Right lobe of liver (tissue), 6 donors: Measurements from ENCODE around the gene BBLN. TPM values are rescaled to one million over a fixed set of nuclear protein-coding genes. Genes with fewer than 3 reads are reported as not detected.
"Not testable (repeated sequence)": the region's sequence is repeated elsewhere in the genome, so short reads cannot be mapped to it uniquely, and the experiment has no call there.

Experiments used
- ATAC-seq, 4 donors: fragments of 200-7000 bp; cut with Tn5 transposase; one replicate each; pipeline ENCODE4 v1.9.1; 2020; ENCODE audit warnings: mild to moderate bottlenecking in 4 of 4, moderate library complexity in 4 of 4
- DNase-seq, 3 donors: peaks; one replicate each; pipeline ENCODE4 v3.0.0-alpha.2; 2020
- H3K27ac ChIP-seq, 3 donors: fragments of 200-600 bp; one replicate each; pipeline ENCODE4 v1.8.0; 2022
- H3K27me3 ChIP-seq, 2 donors: fragments of 200-600 bp; one replicate each; pipeline ENCODE4 v1.8.0; 2022
- H3K36me3 ChIP-seq, 4 donors: fragments of 200-600 bp; sonication (generic) in 1 of 4; one replicate each; pipeline versions ENCODE4 v1.5.1 to v1.8.0; 2017 to 2022; ENCODE audit warnings: control low read depth in 1 of 4
- H3K4me1 ChIP-seq, 4 donors: fragments of 200-600 bp; sonication (generic) in 1 of 4; one replicate each; pipeline versions ENCODE4 v1.5.1 to v1.8.0; 2017 to 2022; ENCODE audit warnings: control low read depth in 1 of 4
- H3K4me3 ChIP-seq, 3 donors: fragments of 200-600 bp; one replicate each; pipeline ENCODE4 v1.8.0; 2022
- H3K9me3 ChIP-seq, 4 donors: fragments of 200-600 bp; sonication (generic) in 1 of 4; one replicate each; pipeline versions ENCODE4 v1.5.1 to v1.8.0; 2017 to 2022; ENCODE audit warnings: control low read depth in 1 of 4
- POLR2A ChIP-seq: fragments of 450-650 bp; IDR thresholded peaks from one replicate; pipeline ENCODE4 v1.6.1; 2017; ENCODE audit warnings: antibody characterized with exemption, mild to moderate bottlenecking
- WGBS: methylation state at CpG from one replicate; pipeline ENCODE4 v1.1.6; 2018; ENCODE audit warnings: low coverage, low lambda C conversion rate; ENCODE audit not compliant: insufficient coverage; ENCODE audit errors: missing lambda C conversion rate; 5-methylcytosine and 5-hydroxymethylcytosine counted together
- intact Hi-C, 2 donors: fragments of 100-400 bp; cut with DNase I; formaldehyde crosslinking; loops; one replicate each; pipeline versions ENCODE4 v1.11.2 to v1.14.1; 2022
- long read RNA-seq: library from polyadenylated mRNA; unstranded; transcript quantifications from one replicate; pipeline ENCODE4 v2.0.0, GENCODE V29; 2019
- total RNA-seq, 6 experiments: library from RNA; depleted of rRNA in 2 of 6; stranded (reverse); fragments of >200 nt in 2 of 6; fragmentation: NEBNext Ultra II Directional in 3 of 6; extraction: Animal tissue kit (Norgen Biotek cat#: 25700) in 3 of 6; gene quantifications; one replicate each; pipeline versions ENCODE4 v1.1.0 to v1.2.4, GENCODE V29; 2016 to 2023
- TF ChIP-seq, protein P1 (sequence below), 4 donors: fragments of 200-600 bp in 3 of 4; fragments of 450-650 bp in 1 of 4; IDR thresholded peaks; one replicate each; pipeline versions ENCODE4 v1.5.1 to v1.8.0; 2016 to 2022; ENCODE audit warnings: antibody characterized with exemption in 4 of 4, mild to moderate bottlenecking in 2 of 4
- donor health status: DM: no; HTN: yes; CAD: no.
- donor health status: DM: no; HTN: no; CAD: no.
- donor health status: DM: no; HTN: no; CAD: no.
- donor health status: DM: no; HTN: yes; CAD: no.
- donor health status: DM: no; HTN: yes; CAD: no.

BBLN gene, protein sequence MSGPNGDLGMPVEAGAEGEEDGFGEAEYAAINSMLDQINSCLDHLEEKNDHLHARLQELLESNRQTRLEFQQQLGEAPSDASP
- 100 to 1,000 TPM in 2 of 6 experiments, 10 to 100 TPM in 4; 13.5 to 192 (median 17.7) TPM for total RNA-seq
- long read RNA-seq, transcript C9orf16-201 (2 exons, 713 nt) = major isoform, 25 of 26 reads
- long read RNA-seq, partial matches to known transcripts = 1 of 26 reads
- long read RNA-seq, other reads (novel, unspliced or antisense) = 0 of 26 reads

DNA sequence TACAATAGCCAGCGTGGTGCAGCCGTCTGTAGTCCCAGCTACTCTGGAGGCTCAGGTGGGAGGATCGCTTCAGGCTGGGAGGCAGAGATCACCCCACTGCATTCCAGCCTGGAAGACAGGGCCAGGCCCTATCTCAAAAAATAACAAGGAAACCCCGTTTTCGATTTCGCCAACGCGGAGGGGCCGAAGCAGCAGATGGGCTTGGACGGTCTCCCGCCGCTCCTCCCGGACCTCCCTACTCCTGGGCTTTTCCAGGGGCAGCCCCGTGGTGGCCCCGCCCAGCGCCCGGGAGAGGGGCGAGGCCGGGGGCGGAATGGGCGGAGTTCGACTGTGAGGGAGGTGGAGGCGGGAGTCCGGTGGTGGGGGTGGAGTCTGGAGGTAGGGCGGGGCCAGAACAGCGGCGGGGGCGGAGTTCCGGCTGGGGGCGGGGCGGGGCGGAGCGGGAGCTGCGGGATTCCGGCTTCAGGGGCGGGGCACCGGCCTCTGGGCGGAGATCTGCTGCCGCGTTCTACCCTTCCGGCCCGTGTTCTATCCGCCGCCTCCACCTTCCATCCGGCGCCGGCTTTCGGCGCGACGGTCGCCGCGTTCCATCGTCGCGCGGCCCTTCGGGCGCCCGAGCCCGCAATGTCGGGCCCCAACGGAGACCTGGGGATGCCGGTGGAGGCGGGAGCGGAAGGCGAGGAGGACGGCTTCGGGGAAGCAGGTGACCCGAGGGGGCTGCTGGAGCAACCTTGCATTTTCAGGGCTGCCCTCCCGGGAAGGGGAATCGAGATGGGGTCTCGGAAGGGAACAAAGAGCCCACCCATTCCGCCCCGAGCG is at the start of gene BBLN:
BBLN (plus strand) TSS at position 482 of the 819 bp plus-strand sequence; CDS start at position 625, 143 bp downstream.
- Histone ChIP-seq H3K27ac (peak within 1 kb of the TSS in 1 of 3 donors; percentile 33), H3K9me3 (no peaks in the 10 kb centered on the region), H3K4me1 (peaks cover 0 to 5% (median 0%) of the 10 kb centered on the region in 4 donors), H3K27me3 (no peaks in the 10 kb centered on the region), H3K4me3 (peak within 1 kb of the TSS; percentile 67 to 80 (median 67)), H3K36me3 (no peaks in the 10 kb centered on the region)
- 0% methylated on average over 20 of the region's 77 CpGs for WGBS
- intact Hi-C loops = no loop called here
- ATAC-seq = peak; percentile 94 to 98 (median 96)
- peak; percentile 97 to 98 (median 98) for DNase-seq
- TF ChIP-seq, protein P1, sequence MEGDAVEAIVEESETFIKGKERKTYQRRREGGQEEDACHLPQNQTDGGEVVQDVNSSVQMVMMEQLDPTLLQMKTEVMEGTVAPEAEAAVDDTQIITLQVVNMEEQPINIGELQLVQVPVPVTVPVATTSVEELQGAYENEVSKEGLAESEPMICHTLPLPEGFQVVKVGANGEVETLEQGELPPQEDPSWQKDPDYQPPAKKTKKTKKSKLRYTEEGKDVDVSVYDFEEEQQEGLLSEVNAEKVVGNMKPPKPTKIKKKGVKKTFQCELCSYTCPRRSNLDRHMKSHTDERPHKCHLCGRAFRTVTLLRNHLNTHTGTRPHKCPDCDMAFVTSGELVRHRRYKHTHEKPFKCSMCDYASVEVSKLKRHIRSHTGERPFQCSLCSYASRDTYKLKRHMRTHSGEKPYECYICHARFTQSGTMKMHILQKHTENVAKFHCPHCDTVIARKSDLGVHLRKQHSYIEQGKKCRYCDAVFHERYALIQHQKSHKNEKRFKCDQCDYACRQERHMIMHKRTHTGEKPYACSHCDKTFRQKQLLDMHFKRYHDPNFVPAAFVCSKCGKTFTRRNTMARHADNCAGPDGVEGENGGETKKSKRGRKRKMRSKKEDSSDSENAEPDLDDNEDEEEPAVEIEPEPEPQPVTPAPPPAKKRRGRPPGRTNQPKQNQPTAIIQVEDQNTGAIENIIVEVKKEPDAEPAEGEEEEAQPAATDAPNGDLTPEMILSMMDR (IDR thresholded peaks at IDR 0.05) = no peak
- peak; percentile 71 for TF ChIP-seq POLR2A

DNA sequence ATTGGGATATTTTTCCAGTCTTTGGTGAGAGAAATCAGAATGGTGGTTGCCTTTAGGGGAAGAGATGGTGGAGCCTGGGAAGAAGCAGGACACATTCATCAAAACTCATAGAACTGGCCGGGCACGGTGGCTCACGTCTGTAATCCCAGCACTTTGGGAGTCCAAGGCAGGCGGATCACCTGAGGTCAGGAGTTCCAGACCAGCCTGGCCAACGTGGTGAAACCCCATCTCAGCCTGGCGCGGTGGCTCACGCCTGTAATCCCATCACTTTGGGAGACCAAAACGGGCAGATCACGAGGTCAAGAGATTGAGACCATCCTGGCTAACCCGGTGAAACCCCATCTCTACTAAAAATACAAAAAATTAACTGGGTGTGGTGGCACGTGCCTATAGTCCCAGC is 48.3 kb upstream of the BBLN start:
- ATAC-seq, H3K9me3 ChIP-seq, intact Hi-C loops, H3K27ac ChIP-seq, H3K4me3 ChIP-seq, H3K27me3 ChIP-seq: not testable (repeated sequence)
- H3K4me1 ChIP-seq = peaks cover 0 to 52% (median 26%) of the 10 kb centered on the region in 4 donors
- H3K36me3 ChIP-seq = peaks cover 7 to 22% (median 13%) of the 10 kb centered on the region in 4 donors
- WGBS = 60% methylated on average over 2 of the region's 12 CpGs
- peak in 2 of 3 donors; percentile 12 to 26 for DNase-seq

DNA sequence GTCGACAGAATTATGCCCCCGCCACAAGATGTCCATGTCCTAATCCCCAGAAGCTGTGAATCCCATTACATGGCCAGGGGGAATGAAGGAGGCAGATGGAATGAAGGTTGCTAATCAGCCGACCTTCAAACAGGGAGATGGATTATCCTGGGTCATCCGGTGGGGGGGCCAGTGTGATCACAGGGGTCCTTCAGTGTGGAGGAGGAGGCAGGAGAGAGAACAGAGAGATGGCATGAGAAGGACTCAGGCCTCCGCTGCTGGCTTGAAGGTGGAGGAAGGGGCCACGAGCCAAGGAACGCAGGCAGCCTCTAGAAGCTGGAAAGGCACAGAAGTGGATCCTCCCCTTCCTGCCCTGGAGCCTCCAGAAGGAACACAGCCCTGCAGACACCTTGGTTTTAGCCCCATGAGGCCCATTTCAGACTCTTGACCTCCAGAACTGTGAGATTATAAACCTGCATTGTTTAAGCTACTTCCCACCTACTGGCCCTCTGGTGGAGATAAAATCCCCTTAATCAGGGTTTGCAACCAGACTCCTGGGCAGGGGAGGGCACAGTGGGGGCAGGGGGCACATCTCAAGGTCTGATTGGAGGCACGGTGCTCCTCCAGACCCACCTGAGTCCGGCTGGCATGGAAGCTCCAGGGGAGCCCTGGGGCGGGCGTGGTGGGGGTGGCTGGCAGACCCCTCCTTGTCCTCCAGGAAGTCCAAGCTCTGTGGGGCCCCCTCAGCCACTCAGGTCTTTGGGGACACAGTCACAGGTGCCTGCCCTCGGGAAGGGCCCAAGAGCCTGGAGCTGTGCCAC is 46.3 kb upstream of the BBLN start:
- Histone ChIP-seq H3K27ac (peak overlapping the region in 2 of 3 donors; percentile 94 to 96), H3K4me3 (no peak overlapping the region), H3K27me3 (no peaks in the 10 kb centered on the region), H3K9me3 (no peaks in the 10 kb centered on the region), H3K36me3 (peaks cover 0 to 2% (median 0%) of the 10 kb centered on the region in 4 donors), H3K4me1 (peaks cover 0 to 40% (median 21%) of the 10 kb centered on the region in 4 donors)
- TF ChIP-seq POLR2A = no peak
- TF ChIP-seq, protein P1 (IDR thresholded peaks at IDR 0.05) = no peak
- WGBS = 90% methylated on average over 4 of the region's 12 CpGs
- intact Hi-C loops = no loop called here
- peak; percentile 20 to 66 (median 57) for DNase-seq
- ATAC-seq = no peak

DNA sequence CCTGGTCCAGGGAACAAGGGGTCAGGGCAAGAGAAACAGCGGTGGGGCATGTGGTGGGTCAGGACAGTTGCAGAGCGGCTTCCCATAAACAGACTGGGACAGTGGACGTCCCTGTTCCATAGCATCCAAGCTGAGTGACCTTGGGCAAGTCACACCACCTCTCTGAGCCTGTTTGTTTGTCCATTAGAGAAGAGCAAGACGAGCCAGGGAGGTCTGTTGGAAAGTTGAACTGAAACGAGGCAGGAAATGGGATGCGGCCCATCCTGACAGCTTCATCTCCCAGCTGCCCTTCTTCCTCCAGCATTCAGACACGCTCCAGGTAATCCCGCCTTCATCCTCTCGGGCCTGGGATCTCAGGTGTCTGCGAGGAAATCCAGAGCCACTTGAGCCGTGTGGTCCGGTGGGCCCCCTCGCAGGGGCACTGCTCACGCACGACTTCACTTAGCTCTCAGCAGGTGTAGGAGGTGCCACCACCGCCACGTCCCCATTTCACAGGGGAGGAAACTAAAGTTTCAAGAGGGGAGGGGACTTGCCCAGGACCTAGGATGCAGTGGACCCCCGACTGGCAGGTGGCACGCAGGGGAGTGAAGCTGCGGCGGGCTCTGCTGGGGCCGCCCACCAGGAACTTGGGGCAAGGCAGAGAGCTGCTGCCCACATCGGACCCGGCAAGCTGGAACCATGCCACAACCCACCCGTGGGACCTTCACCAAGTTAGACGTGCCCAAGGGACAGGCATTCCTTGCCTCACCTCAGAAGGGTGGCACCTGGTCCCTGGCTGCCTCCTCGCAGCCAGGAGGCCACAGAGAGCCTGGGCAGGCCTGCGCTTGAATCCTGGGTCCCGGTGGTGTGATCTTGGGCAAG is 45.5 kb upstream of the BBLN start:
- ATAC-seq = peak in 1 of 4 donors; percentile 0
- H3K4me1 ChIP-seq = peaks cover 0 to 40% (median 17%) of the 10 kb centered on the region in 4 donors
- peak overlapping the region; percentile 92 to 96 (median 94) for H3K27ac ChIP-seq
- TF ChIP-seq, protein P1 (IDR thresholded peaks at IDR 0.05) = no peak
- no peak for TF ChIP-seq POLR2A
- H3K27me3 ChIP-seq = no peaks in the 10 kb centered on the region
- peak; percentile 29 to 66 (median 61) for DNase-seq
- H3K36me3 ChIP-seq = no peaks in the 10 kb centered on the region
- 60% methylated on average over 2 of the region's 29 CpGs for WGBS
- intact Hi-C loops = no loop called here
- no peaks in the 10 kb centered on the region for H3K9me3 ChIP-seq
- peak overlapping the region in 1 of 3 donors; percentile 36 for H3K4me3 ChIP-seq
